Kidney capillary endothelial cell (primary cell): ENCODE data around the gene TPP2.

Source experiments
- DNase-seq: peaks from one replicate; pipeline ENCODE4 v3.0.0-alpha.2; 2018; ENCODE audit warnings: low spot score

Gene TPP2

DNA sequence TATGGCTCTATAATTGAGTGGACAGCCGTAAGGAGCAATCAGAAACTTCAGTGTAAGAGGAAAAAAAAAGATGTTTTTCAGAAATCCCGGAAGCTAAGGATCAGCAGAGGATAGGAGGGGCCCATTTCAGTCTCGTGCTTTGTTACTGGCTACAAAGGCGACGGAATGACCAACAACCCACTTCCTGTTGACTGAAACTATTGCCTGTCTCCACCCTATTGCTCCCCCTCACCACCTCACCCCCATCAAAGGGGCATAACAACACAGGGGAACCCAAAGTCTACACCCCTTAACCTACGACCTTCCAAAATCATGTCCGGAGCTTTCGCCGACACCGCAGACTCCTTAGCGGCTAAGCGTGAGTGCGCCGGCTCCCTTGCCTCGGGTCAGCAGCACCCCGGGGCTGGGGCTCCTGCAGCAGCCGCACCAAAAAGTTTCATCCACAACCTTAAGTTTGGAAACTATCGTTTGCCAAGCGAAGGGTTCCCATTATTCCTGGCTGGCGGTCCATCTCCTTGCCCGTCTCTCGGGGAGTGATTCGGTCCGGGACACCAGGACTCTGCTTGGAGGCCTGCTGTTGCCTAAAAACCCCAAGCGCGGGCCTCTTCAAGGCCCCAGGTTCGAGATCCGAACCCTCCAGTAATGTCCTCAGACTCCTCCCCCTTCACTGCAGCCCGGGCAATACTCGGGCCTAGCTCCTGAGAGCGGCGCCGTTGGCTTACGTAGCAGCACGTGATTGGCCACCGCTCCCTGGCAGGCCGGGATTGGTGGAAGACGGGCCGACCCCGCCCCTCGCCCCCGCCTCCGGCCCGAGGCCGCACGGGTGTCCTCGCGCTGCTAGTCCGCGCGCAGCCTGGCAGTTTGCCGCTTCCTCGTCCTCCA is at the start of gene TPP2:
TSS of gene TPP2 (plus strand) at position 840 of the 882 bp plus-strand sequence. CDS start 53 bp downstream, outside the sequence.
- peak; percentile 97 for DNase-seq

DNA sequence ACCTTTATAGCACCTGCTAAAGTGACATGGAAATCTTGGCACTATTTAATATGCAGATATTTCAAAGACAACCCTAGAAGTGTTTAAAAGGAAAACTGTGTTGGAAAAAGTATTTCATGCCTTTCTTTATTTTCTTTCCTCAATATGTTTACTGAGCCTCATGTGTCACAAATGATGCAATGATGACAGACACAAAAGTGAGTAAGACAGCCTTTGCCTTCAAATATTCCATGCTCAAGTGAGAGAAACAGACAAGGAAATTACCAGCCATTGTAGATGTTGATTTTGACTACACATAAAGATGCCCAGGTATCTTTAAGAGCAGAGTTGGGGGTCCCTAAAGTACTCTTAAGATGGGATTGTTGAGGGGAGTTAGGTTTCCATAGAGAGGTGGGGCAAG is 48.0 kb upstream of the TPP2 start:
- no peak for DNase-seq

DNA sequence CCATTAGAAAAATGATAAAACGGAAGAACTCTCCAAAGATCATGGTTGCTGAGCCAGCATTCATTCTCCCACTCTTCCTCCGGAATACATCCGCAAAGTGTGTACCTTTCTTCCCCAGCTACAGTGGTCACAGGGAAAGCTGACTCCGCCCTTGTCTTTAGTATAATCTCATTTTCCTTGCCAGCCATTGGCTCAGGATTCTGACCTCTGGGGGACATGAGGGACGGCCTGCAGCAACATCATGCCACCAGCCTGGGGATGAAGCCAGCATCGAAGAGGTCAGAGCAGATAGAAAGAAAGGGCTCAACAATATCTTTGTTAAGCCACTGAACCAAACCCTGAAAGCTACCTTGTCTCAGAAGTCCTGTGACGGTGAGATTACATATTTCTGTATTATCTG is 46.3 kb upstream of the TPP2 start:
- no peak for DNase-seq

DNA sequence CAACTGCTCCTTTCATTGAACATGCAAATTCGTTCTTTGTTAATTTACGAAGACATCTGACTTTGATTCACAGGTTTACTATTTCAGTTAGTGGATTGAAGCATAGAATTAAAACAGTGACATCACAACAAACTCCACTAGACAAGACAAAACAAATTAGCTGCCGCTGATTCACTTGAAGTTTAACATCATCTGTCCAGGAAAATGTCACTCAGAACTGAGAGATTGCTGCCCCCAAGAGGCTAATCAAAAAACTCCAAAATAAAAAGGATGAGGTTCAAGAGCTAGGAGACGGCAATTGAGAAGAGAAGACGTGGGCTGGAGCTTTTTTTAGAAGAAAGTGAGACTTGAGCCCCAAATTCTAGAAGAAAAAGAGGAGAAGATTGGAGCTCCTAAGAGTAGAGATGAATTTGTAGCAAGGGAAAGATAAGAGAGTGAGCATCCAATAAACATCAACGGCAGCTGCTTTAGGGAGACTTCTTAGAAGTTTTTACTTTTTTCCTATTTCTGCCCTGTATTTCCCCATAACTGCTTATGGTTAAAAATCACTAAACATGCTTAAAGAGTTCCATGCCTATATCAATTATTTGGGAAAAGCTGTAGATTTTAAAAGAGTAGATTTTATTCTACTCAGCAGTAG is 40.8 kb upstream of the TPP2 start:
- peak; percentile 51 for DNase-seq

DNA sequence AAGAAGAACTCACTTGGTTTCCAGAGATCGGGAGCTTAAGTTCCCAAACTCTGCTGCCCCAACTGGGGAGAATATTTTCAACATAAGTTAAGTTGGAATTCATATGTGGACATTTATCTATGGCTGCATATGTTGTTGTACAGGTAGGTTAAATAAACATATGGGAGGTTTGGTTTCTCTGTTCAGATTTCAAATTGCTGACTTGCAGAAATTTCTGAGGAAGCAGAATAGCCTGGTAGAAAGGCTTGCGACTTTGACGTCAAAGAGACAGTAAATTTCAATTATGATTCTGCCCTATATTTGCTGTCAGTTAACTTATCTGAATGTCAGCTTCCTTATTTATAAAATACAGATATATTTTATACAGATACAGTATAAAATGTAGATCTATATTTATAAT is 40.0 kb upstream of the TPP2 start:
- no peak for DNase-seq

DNA sequence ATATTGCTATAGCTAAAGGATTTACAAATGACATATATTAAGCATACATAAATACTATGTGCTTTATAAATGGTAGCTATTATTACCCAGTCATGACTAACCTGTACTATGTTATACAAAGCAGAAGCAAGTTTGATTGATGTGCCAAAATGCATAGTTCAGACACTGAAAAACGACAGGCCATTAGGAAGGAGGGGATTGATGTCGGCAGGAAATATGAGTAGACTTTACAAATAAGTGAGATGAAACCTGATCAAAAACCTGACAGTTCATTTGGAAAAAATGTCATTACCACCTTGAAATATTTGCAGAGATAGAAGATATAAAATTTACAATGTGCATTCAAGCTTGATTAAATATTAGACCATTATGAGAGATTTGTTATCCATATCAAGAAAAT is 38.8 kb upstream of the TPP2 start:
- DNase-seq: no peak

DNA sequence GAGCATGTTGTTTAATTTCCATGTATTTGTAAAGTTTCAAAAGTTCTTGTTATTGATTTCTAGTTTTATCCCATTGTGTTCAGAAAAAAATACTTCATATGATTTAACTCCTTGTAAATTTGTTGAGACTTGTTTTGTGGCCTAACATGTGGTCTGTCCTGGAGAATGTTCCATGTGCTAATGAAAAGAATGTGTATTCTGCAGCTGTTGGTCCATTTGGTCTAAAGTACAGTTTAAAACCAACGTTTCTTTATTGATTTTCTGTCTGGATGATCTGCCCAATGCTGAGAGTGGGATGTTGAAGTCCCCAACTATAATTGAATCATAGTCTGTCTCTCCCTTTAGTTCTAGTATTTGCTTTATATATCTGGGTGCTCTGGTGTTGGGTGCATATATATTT is 34.9 kb upstream of the TPP2 start:
- DNase-seq: no peak

DNA sequence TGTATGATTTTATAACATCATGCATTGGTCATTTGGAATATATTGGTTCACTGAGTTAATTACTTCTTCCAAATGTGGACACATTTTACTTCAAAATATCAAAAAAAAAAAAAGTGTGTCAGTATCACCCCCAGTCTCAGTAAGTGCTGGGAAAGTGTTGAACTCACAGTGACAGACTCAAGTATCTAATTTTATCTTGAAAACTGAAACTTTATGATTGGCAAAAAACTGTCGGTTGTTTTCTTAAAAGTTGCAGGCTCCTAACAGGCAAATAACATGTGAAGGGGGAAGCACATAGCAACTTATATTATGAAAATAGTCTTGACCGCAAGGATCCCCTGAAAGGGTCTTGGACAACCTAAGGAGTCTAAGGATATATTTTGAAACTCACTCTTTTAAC is 33.5 kb upstream of the TPP2 start:
- no peak for DNase-seq

DNA sequence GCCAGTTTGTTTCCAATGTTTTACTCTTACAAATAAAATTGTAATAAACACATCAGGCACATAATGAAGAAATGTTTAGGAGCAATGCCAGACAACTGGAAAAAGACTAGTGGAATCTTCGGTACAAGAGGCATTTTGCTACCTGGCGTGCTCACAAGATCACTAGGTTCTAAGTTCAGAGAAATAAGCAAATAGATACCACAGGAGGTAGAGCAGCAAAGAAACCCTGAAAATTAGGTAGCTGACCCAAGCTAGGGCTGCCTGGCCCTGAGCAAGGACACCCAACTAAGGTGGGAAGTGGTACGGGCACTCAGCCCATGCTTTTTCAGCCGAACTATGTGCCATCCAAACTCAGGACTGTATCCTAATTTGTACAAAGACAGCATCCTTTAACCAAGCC is 32.2 kb upstream of the TPP2 start:
- no peak for DNase-seq

DNA sequence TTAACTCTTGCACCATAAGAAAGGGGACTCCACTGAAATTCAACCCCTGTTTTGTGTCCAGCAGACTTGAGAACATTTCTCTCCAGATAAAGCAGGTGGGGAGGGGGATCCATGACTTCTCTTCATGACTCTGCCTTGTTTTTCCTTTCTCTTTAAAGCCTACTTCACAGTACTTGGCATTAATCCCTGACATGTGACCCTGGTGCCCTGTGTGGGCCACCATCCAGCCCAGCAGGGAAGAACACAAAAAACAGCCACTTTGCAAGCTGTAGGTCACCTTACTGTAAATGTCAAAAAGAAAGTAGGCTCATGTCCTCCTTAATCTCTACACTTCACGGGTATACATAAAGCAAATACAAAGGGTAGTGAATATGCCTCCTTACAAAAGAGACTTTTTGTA is 30.3 kb upstream of the TPP2 start:
- DNase-seq: no peak

DNA sequence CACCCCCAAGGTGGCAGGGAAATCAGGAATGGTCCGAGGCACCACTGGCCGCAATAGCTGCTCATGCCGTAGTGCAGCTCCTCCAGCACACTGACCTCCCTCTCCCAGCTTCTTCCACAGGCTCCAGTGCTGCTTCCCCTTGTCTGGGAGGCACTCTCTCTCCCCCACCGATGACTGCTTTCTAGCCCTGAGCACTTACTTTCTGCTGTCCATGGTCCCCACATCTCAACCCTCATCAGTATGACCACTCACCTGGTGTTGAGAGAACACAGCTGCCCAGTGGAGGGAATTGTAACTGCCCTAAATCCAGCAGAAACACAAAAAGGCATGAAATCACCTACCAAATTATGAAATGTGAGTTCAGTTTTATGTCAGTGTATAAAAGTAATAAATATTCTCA is 28.9 kb upstream of the TPP2 start:
- DNase-seq: no peak

DNA sequence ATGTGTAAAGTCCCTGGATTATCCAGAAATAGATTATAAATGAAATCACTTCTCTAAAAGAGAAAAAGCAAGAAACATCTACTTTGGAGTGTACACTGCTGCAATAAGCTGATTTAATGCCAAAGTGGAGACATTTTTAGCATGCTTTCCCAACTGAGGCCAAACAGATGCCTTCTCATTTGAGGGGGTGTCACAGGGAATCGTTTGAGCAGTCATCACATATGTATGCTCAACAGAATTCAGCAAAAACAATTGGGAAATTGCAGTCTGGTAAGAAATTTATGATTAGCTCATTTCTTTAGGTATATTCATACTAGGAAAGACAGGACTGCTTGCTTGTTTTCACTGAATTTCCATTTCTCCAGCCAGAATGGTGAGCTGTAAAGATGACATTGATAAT is 27.3 kb upstream of the TPP2 start:
- no peak for DNase-seq

DNA sequence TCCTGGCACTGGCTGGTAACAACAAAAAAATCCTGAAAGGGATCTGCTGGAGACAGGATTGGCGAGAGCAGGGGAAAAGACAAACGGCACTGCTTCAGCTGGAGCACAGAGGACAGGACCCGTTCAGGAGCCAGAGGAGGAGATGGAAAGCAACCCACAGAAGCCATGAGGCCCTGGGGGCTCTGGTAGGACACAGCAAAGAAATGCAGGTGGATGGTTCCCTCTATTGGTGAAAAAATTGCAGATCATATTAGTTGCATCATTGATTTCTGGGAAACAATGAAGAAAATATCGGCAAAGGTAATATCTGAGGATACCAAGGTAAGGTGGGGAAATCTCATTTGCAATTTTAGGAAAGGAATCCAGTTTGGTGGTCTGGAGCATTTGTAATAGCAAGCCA is 25.7 kb upstream of the TPP2 start:
- DNase-seq: no peak

DNA sequence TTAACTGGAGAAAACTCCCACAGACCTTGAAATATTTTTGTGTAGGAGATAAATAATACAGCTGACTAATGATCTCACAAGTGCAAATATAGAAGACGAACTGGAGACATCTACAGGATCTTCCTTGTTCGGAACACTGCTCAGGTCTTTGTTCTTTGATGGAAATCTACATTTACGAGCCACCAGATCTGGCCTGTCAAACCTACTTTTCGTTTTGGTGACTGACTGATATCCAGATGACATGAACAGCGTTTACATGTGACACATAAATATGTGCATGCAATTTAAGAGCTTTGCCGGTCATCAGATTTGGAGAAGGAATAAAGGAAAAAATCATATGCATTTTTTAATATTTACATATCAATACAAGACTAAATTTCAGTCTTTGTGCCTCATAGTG is 24.5 kb upstream of the TPP2 start:
- no peak for DNase-seq

DNA sequence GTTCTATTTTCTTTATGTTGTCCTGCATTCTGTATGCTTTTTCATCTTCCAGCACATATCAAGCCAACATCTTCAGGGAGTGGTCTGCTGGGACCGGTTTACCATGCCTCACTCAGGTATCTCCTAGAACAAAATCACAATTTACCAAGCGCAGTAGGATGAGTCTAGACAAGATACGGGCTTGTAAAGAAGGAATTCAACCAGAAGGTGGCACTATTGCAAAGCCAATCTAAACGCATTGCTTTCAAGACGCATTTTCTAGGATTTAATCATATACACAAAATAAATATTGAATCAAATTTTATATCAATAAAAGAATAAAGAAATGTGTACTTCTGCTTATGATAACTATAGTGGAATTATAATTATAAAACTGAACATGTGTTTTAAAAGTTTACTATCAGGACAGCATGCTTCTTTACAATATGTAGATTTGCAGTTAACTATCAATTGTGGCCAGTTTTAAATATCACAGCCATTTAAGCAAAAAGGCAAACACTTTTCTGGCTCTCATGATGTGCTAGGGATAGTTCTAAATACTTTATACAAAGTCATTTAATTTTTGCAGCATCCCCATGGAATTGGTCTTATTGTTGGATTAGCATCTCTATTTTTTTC is 16.1 kb upstream of the TPP2 start:
- peak; percentile 69 for DNase-seq

DNA sequence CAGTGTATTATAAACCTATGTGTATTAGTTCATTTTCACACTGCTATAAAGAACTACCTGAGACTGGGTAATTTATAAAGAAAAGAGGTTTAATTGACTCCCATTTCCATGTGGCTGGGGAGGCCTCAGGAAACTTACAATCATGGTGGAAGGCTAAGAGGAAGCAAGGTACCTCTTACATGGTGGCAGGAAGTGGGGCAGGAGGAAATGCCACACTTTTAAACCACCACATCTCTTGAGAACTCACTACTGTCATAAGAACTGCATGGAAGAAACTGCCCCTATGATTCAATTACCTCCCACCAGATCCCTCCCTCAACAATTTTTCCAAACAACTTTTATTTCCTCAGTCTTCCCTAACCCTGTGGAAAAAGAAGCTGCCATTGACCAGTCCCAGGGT is 14.5 kb upstream of the TPP2 start:
- DNase-seq: no peak

DNA sequence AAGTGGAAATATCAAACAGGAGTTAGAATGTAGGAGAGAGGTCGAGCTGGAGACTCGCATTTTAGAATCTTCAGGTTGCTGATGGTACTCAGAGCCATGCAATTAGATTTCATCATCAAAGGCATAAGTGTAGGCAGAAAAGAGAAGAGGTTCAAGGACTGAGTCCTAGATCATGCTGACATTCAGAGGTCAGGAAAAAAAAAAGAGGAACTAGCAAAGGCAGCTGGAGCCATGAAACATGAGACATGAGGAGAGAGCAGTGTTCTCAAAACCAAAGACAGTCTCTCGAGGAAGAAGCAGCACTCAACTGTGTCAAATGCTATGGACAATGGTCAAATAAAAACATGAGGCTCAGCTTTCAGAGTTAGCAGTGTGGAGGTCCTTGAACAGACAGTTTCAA is 12.4 kb upstream of the TPP2 start:
- DNase-seq: no peak

DNA sequence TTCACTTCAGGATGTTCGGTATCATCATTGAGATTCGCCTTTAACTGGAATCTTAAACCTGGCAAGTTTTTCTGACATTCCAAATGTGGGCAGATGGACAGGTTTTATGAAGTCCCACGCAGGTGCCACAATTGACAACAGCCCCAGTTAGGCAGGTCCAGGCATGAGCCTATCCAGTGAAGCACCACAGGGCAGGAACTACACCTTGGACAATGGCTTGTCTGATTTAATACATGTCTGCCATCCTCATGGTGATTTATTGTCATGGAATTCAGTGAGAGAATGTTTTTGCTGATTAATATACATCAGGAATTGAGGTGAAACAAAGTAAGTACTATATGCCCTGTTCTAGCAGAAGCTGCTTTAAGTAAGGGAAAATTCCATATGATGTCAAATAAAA is 10.2 kb upstream of the TPP2 start:
- DNase-seq: no peak

DNA sequence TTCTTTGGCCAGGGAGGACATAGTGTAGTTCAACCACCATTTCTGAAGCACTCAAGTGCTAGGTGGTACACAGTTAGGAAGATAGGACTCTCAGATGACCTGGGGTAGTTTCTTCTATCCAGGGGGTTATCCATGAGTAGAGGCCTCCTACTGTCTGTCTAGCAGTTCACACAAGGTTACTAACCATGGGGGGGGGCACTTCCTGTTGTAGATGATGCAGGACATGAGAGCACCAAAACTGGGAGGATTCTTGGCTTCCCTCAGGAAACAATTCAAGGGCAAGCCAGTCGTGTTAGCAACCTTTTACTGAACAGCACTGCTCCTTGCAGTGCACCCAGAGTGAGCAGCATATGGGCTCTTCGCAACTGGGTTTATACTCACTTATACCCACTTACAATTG is 8.9 kb upstream of the TPP2 start:
- DNase-seq: peak; percentile 25

DNA sequence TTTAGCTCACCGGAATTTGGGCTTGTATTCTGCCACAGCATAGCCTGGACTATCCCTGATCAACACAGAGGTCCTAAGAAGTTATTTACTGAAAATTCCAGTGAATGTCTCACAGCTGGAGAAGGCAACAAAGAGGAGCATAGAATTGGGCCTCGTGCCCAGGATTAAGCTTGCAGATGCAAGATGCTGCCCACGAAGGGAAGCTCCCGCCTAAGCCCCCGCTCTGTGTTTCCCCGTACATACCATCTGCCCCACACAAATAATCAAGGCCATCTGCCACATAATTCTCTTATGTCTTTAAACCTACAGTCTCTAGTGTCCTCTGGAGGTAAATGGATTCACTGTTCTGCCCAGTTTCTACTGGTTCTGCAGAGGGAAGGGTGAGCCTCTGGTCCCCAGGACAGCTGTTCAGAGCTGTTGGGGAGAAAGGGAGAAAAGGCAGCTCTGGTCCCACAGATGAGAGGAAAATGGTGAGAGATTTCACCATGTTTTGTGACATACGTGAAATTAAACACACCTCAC is 7.4 kb upstream of the TPP2 start:
- no peak for DNase-seq

DNA sequence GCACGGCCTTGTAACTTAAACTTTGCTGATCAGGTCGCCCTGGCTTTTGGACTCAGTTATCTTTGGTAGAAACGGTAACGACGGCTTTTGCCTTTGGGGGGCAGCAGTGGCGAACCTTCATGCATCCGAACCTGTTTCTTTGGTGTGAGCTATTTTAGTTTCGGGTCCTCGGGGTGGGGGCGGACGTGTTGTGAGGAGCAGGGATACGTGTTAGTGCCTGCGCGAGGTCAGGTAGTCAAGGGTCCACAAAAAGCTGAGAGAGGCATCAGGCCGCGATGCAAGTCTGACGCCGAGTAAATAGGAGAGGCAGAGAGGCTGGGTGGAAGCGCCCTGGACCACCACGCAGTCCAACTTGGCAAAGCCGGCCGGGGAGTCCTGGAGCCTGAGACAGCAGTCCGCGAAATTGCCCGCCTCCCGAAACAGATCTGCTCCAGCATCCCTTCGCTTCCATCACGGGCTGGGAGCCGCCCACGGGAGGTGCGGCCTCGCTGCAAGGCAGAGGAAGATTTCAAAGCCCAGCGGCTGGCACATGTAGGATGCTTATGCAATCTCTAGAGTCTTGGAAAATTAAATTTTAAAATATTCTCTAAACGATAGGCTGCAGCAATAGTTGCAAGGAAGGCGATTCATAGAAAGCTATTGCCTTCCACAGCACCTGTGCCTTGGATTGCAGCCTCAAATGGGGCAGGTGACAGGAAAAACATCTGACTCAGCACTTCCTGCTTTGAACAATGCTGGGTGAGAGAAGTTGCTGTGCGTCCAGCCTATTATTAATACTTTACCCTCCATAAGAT is 4.6 kb upstream of the TPP2 start:
- DNase-seq: peak; percentile 78

DNA sequence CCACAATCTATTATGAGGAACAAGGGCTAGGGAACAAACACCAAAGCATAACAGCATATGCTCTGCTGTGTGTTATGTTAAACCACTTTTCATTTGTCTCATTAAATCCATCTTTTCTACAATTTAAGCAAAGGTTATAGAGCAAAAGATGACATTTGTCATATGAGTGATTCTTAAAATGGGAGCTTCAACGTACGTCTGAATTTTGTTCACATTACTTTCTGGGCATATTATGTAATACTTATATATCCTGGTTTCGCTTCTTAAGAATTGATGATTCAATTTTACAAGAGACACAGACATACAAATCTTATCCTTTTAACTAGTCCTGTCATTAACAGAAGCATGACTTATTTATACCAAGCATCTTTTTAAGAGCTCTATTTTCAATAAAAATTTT is 3.3 kb upstream of the TPP2 start:
- DNase-seq: no peak
